ENCODE results near the gene GMDS.

GMDS gene

GRCh38 chr6:2035826-2036709 is 209.3 kb downstream of the GMDS start:
- TF ChIP-seq CTCF (IDR thresholded peaks at IDR 0.05; ENCODE audit: insufficient read depth, low read depth, low read length, missing control alignments), result no peak
- no peak for DNase-seq (ENCODE audit: low read depth)
- H3K4me3 ChIP-seq (ENCODE audit: low read depth, low read length), result no peak overlapping the region

- H3K4me3 ChIP-seq (ENCODE audit: low read depth, low read length), result no peak overlapping the region
- TF ChIP-seq CTCF (IDR thresholded peaks at IDR 0.05; ENCODE audit: insufficient read depth, low read depth, low read length, missing control alignments), result no peak
- DNase-seq (ENCODE audit: low read depth), result no peak
Observed at GRCh38 chr6:2035046-2035445, 210.4 kb downstream of the GMDS start.

- TF ChIP-seq CTCF (IDR thresholded peaks at IDR 0.05; ENCODE audit: insufficient read depth, low read depth, low read length, missing control alignments), result no peak
- H3K4me3 ChIP-seq (ENCODE audit: low read depth, low read length), result no peak overlapping the region
- no peak for DNase-seq (ENCODE audit: low read depth)
Observed at GRCh38 chr6:2034256-2034655, 211.1 kb downstream of the GMDS start.

GRCh38 chr6:2033544-2033943 is 211.9 kb downstream of the GMDS start:
- peak; percentile 8 for DNase-seq (ENCODE audit: low read depth)
- no peak for TF ChIP-seq CTCF (IDR thresholded peaks at IDR 0.05; ENCODE audit: insufficient read depth, low read depth, low read length, missing control alignments)
- H3K4me3 ChIP-seq (ENCODE audit: low read depth, low read length), result no peak overlapping the region

GRCh38 chr6:2030682-2031244 is 214.6 kb downstream of the GMDS start:
- no peak for DNase-seq (ENCODE audit: low read depth)
- H3K4me3 ChIP-seq (ENCODE audit: low read depth, low read length), result no peak overlapping the region
- TF ChIP-seq CTCF (IDR thresholded peaks at IDR 0.05; ENCODE audit: insufficient read depth, low read depth, low read length, missing control alignments), result no peak

GRCh38 chr6:2029952-2030351 is 215.5 kb downstream of the GMDS start:
- no peak overlapping the region for H3K4me3 ChIP-seq (ENCODE audit: low read depth, low read length)
- DNase-seq (ENCODE audit: low read depth), result no peak
- no peak for TF ChIP-seq CTCF (IDR thresholded peaks at IDR 0.05; ENCODE audit: insufficient read depth, low read depth, low read length, missing control alignments)
